ENCODE measurements around the gene S100A14. TPM values are rescaled to one million over a fixed set of nuclear protein-coding genes. Genes with fewer than 3 reads are reported as not detected.
"Not testable (repeated sequence)": the region's sequence is repeated elsewhere in the genome, so short reads cannot be mapped to it uniquely, and the experiment has no call there.

Gene S100A14
- total RNA-seq, 1 donor from 2014 or later: not detected

GRCh38 chr1:153588482-153588881 is 27.6 kb downstream of the S100A14 start:
- DNase-seq (ENCODE audit: low read depth): no peak

GRCh38 chr1:153588033-153588432 is 28.1 kb downstream of the S100A14 start:
- not testable (repeated sequence) for DNase-seq (ENCODE audit: low read depth)

GRCh38 chr1:153587314-153587713 is 28.8 kb downstream of the S100A14 start:
- no peak for DNase-seq (ENCODE audit: low read depth)

- no peak for DNase-seq (ENCODE audit: low read depth)
Measured at GRCh38 chr1:153586347-153586746, 29.8 kb downstream of the S100A14 start.

GRCh38 chr1:153585006-153585405 is 31.1 kb downstream of the S100A14 start:
- DNase-seq (ENCODE audit: low read depth): no peak

GRCh38 chr1:153583976-153584375 is 32.1 kb downstream of the S100A14 start:
- DNase-seq (ENCODE audit: low read depth): no peak

- DNase-seq (ENCODE audit: low read depth): not testable (repeated sequence)
Measured at GRCh38 chr1:153583514-153583913, 32.6 kb downstream of the S100A14 start.

- not testable (repeated sequence) for DNase-seq (ENCODE audit: low read depth)
Measured at GRCh38 chr1:153582836-153583235, 33.3 kb downstream of the S100A14 start.

GRCh38 chr1:153578936-153579335 is 37.2 kb downstream of the S100A14 start:
- no peak for DNase-seq (ENCODE audit: low read depth)

GRCh38 chr1:153578490-153578889 is 37.6 kb downstream of the S100A14 start:
- no peak for DNase-seq (ENCODE audit: low read depth)

GRCh38 chr1:153577624-153578051 is 38.5 kb downstream of the S100A14 start:
- no peak for DNase-seq (ENCODE audit: low read depth)

- DNase-seq (ENCODE audit: low read depth): no peak
Measured at GRCh38 chr1:153577138-153577537, 39.0 kb downstream of the S100A14 start.

- not testable (repeated sequence) for DNase-seq (ENCODE audit: low read depth)
Measured at GRCh38 chr1:153575497-153575896, 40.6 kb downstream of the S100A14 start.

- not testable (repeated sequence) for DNase-seq (ENCODE audit: low read depth)
Measured at GRCh38 chr1:153575081-153575491, 41.0 kb downstream of the S100A14 start.

GRCh38 chr1:153573351-153573750 is 42.8 kb downstream of the S100A14 start:
- peak; percentile 31 for DNase-seq (ENCODE audit: low read depth)

GRCh38 chr1:153572569-153573015 is 43.5 kb downstream of the S100A14 start:
- DNase-seq (ENCODE audit: low read depth): peak; percentile 91

GRCh38 chr1:153571706-153572105 is 44.4 kb downstream of the S100A14 start:
- no peak for DNase-seq (ENCODE audit: low read depth)

GRCh38 chr1:153570874-153571273 is 45.3 kb downstream of the S100A14 start:
- no peak for DNase-seq (ENCODE audit: low read depth)

GRCh38 chr1:153569465-153569864 is 46.7 kb downstream of the S100A14 start:
- DNase-seq (ENCODE audit: low read depth): no peak

GRCh38 chr1:153568367-153569099 is 47.6 kb downstream of the S100A14 start:
- peak; percentile 97 for DNase-seq (ENCODE audit: low read depth)

- peak; percentile 66 for DNase-seq (ENCODE audit: low read depth)
Measured at GRCh38 chr1:153567621-153568366, 48.3 kb downstream of the S100A14 start.

Data from myocyte (in vitro differentiated cells).